OCI-LY7 (cell line): ENCODE measurements around the gene CUZD1.

Experiments used
- CTCF ChIP-seq: fragments of 200-600 bp; sonication (generic); conservative IDR thresholded peaks from 2 replicates; pipeline ENCODE4 v1.5.1; 2014; ENCODE audit warnings: mild to moderate bottlenecking, antibody characterized with exemption, low read length, moderate library complexity, mixed read lengths
- EZH2phosphoT487 ChIP-seq: fragments of 200-600 bp; sonication (generic); IDR thresholded peaks from 2 replicates; pipeline ENCODE4 v1.6.1; 2018; ENCODE audit warnings: low read depth, borderline replicate concordance, mild to moderate bottlenecking, mixed run types, antibody characterized with exemption, low read length, moderate library complexity, mixed read lengths

DNA sequence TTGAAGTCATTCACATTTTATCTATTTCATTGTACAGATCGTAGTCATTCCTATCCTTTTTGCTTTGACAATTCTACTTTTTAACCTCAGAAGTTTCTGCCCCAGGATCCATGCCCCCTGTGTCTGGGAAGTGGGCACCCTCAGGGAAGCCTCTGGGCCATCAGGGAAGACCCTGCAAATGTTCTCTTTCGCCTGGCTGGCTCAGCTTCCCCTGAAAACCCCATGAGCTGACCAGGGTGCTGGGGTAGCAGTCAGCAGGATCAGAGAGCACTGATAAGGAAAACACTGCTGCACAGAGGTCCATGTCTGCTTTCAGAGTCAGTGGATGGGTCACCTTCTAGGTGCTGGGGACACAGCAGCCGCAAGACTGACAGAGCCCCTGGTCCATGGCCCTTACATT, 23.8 kb downstream of the CUZD1 start:
- TF ChIP-seq CTCF = no peak
- TF ChIP-seq EZH2phosphoT487 = no peak
